GOT3 (cell line): ENCODE data around the gene SKIDA1.

Experiments
- DNase-seq: peaks from one replicate; lab custom pipeline; 2025; ENCODE audit warnings: mixed read lengths; lab: John Stamatoyannopoulos, UW

SKIDA1 gene

DNA sequence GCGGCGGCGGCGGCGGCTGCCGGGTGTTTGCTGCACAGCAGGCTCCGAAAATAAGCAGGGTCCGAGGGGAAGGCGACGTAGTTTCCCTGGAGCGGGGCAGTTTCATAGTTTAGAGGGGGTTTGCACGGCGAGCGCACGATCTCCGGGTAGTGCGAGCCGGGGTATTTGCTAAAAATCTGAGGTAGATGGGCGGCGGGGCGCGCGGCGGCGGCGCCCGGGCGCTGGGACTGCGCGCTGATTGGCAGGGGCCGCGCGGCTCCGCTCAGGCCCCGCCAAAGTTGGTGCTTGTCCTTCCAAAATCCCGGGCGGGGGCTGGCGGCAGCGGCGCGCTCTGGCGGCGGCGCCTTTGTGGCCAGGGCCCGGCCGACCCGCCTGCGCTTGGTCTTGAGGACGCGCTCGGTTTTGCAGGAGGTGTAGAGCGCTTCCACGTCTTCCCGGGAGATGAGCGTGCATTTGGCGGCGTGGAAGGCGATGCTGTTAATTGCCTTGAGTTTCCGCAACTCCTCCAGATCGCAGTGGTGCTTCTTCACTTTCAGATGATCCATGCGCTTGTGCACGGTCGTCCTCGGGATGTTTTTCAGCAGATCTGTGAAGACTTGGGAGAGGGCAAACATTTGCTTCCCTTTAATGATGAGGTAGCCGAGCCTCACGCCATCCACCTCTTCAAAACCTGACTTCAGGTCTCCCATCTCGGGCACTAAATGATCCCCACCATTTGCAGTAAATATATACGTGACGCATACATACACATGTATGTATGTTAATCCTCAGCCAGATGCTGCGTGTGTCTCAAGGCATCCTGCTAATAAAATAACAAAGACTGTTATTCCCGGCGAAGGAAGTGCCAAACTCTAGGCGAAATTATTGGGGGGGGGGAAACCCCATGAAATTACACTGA lies 8.1 kb downstream of the SKIDA1 start:
- no peak for DNase-seq

DNA sequence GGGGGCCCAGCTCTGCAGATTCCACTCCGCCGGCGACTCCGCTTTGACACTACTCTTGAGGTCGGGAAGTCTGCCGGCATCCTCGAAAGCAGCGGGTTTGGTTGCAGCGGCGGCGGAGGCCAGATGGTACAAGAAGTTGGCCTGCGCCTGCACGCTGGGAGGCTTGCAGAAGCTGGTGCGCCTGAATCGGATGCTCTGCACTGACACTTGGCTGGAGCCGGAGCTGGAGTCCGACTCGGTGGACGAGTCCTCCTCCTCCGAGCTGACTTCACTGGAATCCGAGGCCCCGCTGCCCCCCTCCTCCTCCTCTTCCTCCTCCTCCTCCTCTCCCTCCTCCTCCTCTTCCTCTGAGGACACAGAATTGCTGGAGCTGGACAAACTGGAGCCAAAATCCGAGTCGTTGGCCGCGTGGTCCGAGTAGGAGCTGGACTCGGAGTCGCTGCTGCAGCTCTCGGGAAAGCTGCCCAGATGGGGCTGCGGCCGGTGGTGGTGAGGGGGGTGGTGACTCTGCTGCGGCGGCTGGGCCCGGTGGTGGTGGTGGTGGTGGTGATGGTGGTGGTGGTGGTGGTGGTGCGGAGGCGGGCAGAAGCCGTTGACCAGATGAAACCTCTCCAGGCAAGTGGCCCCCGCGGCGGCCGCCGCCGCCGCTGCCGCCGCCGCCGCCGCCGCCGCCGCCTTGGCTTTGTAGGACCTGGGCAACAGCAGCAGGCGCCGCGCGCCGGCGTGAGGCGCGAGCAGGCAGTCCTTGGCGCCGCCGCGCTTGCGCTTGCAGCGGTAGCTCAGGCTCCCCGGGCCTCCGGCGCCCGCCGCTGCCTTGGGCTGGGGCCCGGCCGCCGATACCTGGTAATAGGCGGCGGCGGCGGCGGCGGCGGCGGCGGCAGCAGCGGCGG lies 9.0 kb downstream of the SKIDA1 start:
- no peak for DNase-seq

DNA sequence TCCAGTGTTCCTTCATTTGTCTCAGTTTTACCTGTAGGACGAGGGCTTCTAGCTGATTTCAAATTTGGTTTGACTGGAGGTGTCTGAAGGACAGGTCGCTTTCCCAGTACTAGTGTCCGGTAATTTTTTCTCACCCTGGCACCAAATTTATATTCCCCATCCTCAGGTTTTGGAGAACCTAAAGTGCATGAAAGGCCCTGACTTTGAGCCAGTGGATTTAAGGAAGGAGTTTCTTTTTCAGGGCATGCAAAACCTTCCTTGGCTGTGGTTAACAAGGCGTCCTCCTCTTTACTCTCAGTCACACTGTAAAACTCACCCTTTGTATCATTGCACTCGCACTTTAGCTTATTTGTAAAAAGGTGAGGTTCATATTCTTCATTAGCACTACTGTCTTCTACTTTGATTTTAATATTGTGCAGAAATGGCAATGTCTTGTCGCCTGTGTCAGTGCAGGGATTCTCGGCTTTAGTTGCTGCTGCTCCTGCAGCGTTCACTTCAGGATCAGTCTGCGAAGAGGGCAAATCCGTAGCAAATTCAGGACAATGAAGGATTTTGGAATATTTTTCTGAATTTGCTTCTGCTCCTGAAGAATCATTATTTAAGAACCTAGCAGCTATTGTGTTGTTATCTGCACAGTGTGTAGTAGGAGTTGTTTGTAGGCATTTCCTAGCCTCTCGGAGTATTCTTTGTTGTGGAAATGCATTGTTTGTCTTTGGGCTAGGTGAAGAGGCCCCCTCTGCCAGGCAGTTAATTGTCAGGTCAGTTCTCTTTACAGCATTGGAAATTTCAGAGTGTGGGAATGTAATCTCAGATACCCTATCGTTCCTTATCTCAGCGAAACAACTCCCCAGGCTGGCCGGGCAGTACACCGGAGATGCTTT lies 9.9 kb downstream of the SKIDA1 start:
- no peak for DNase-seq

DNA sequence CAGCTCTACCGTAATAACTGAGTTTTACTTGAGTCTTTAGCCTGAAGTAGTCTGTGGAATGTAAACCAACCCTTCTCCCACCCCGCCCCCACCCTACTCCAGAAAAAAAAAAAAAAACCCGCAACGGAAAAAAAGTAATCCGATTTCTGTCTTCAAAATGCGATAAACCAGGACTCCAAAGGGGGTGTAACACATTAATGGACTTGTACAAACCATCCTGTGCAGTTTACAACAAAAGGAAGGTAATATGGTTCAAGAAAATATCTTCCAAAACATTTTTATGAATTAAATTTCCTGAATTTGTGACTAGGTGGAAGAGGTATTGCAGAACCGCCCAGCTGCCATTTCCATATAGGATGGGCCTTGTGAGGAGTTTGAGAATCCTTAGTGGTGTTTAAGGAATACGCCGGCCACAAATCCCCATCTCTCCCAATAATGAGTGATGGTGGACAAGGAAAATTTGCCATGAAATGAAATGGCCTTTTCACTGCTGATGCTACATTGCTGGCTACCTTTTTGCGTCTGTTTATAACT lies 10.6 kb downstream of the SKIDA1 start:
- DNase-seq, result no peak

DNA sequence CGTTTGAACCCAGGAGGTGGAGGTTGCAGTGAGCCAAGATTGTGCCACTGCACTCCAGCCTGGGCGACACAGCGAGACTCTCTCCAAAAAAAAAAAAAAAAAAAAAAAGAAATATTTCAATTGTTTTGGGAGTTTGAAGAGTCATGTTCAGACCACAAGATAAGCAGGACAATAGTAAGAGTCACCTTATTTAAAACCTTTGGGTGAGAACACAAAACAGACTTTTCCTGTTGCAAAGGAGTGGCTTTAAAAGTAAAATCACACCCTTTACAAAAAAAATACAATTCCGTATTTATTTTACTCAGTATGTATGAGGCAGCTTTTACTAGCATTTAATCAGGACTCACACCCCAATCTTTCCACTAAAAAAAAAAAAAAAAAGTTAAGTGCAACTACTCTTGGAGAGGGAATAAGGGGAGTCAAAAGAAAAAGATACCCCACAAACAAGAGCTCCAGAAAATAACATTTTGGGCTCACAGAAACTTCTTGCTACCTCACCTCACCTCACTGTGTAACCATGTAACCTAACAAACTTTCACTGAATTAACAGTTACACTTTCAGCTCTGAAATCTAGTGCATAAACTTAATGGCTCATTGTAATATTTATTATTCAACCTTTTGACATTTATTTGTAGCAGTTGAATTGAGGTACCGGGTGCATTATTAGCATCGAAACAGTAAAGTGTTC lies 11.2 kb downstream of the SKIDA1 start:
- DNase-seq, result no peak

DNA sequence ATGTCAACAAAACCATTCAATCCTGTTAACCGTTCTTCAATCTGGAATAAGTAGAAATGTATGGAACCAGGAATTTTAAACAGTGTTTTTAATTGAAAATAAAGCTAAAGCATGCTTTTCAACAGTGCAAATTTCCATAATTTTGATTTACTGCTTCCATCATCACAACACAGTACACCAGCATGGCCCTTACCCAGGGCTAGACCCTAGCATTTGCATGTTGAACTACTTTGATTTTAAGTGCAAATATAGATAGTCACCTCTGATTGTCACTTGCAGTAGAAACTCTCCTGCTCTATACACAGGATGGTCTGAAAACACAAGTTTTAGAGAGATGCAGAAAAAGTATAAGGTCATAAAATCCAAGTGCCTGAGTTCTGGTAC lies 12.1 kb downstream of the SKIDA1 start:
- no peak for DNase-seq

DNA sequence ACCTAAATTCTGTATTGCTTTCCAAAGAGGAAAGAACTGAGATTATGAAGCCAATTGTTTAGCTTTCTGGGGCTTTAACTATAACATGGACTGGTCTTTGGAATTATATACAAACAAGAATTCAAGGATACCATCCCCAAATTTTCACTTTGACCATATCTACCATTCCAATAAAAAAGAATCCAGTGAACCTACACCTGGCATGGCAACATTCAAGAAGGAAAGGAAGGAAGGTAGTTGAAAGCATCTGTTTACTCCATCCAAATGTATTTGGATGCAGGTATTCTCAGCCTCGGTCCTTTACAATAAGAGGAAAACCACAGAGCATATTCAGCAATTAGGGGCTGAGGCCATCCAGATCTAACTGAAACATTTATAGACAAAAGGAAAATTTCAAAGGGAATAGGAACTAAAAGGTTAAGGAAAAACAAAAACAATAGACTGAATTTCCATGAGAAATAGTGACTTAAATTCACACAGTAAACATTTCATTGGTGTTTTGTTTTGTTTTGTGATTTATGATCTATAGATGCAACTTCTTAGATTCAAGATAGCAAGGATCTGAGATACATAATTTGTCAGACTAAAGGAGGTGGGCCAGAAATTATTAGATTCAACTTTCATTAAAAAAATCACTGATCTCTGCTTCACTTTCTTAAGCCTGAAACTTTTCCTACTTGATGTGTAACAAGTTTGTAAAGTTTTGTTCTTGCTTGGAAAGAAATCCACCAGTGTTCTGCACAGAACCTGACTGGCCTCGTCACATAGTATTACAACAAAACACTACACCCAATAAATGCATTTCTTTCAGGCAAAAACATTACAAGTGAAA lies 12.7 kb downstream of the SKIDA1 start:
- no peak for DNase-seq

DNA sequence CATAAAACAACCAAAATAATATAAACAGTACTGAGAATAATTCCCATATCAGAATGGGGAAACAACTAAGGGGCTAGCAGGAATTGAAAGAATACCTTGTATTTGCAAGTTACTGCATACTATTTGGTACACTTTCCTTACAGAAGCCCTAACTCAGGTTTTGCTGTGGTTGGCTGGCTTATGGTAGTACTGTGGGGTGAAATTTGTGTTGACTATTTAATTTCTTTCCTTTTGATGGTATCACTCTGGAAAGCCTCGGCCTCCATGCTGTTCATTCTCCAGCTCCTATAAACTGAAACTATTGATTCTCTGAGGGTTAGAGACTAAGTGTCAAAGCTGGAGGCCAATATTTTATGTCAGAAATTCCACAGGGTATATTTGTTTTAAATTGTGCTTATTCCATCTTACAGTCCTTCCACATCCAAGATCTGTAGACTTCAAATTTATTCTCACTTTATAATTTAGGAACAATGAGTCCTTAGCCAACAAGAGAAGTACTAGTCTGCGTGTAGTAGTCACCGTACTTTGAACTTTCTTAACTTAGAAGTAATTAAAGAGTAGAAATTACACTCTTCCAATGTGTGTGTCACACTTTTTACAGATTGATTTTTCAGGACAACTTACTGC lies 13.4 kb downstream of the SKIDA1 start:
- no peak for DNase-seq

DNA sequence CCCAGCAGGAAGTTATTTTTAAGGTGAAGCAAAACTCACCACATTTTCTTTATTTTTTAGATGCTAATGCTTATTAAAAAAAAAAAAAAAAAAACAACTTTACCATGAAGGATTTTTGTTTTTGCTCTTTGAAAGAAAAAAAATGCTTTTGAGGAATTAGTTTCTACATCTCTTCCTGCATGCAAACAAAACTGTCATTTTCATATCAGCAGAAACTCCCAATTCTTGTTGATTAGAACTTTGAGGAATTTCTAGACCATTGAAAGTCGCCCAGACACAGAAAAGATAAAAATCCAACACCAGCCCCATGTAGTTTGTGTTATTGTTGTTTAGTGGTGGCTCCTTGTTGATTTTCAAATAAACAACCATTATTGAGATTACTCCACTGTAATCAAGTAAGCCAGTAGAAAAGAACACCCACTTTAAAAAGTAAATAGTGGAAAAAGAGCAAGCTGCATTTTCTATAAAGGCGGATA lies 14.3 kb downstream of the SKIDA1 start:
- DNase-seq, result no peak

DNA sequence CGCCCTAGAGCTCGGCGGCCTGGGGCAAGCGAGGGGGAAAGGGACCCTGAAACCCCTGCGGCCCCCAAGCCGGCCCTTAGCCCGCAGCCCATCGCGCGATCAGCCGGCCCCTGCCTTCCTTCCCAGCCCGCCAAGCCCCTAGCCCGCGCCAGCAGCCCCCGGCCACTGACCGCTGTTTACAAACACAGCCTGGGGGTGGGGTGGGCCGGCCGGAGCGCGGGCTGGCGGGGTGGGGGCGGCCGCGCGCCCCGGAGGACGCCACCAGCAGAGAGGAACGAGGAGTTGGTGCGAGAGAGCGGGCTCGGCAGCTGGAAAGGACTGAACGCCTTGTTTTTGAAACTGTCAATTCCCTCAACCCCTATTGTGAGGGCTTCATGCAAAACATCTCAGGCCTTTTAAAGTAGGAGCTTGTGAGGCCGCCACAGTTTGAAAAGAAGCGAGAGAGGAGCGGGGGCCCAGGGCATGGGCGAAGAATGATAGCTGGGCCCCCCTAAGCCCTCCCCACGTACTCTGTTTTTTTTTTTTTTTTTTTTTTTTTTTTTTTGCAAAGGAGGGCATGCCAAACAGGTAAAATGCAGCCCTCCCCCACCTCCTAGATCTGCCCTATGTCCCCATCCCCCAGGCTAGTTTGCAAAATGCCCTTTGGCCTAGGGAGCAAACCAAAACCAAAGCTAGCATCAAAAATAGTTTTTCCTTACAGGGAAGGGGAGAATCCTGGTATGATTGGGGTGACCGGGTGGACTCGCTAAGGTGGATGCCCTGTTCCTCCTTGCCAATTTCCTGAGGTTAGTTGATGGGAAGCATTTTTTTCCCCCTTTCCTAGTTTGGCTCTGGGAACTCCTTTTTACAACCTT lies 15.0 kb downstream of the SKIDA1 start:
- no peak for DNase-seq

DNA sequence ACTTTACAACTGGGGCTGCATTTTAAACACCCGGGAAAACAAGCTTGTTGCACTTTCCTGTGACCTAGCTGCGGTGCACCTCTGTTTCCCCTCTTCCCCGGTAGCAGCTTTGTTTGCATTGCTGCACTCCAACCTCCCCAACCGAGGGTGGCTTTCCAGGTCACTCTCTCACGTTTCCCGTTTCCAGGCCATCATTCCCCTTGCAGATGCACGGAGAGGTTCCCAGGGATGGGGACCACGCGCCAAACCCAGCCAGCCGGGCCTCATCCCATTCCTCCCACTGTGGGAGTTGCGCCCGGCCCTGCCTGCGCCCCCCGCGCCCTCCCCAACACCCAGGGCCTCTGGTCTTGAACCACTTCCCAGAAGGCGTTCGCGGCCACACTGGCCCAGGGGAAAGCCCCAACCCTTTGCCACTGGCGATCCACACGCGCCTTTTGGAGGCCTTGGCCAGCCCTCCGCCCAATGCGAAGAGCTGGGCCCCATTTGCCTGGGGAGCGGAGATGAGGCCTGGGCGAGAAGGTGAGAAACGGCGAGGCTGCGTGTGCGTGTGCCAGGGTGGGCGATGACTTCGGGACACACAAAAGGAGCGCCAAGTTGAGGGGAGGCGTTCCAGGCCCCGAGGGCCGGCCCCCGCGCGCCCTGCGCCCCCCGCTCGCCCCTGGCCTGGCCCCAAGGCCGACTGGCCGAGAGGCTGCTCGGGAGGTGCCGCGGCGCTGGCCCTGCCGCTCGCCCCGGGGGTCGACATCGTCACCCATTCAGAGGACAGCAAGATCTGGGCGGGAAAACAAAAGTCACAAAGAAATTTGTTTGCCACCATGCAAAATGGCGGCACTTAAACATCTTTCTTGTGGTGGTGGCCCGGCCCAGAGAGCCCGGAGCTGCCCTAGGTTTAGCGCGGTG lies 15.9 kb downstream of the SKIDA1 start:
- no peak for DNase-seq

DNA sequence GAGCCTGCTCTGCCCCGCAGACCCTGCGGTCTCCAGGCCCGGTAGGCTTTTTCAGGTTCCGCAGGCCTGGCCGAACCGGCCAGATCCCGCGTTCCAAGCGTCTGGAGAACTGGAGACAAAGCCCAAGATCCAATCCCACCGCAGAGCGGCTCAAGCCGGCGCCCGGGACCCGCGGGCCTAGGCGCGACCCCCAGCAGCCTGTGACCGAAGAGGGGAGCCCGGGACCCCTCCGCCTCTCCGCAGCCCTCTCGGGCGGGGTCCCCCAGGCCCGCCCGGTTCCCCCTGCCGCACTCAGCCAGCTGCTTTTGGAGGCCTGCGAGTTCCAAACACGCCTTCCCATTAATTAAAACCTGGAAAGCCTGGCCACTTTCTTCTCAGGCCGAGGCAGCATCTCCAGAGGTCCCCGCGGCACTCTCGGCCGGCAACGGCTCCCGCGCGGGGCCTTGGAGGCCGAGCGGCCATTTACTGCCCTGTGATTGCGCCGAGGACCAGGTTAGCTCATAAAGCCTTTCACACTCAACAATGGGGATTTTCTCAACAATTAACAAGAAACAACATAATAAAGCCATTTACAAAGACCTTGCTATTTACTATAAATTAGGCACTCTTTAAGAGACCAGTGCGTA lies 16.7 kb downstream of the SKIDA1 start:
- no peak for DNase-seq

DNA sequence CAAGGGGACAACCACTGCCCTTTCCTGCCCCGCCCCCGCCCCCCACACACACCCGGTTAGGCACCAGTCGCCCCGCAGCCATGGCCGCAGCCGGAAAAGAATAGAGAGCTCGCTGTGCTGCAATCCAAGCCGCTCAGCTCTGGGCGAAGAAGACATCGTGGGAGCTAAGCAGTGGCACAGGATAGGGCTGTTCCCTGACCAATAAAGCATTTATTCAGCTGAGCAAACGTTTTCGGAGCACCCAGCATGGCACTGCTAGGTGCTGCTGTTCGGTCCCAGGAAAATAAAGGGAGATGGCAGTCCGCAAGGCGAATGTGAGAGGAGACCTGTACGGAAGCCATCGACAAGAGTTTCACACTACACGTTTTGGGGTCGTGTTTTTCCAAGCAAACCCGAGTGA lies 18.3 kb downstream of the SKIDA1 start:
- DNase-seq, result no peak

DNA sequence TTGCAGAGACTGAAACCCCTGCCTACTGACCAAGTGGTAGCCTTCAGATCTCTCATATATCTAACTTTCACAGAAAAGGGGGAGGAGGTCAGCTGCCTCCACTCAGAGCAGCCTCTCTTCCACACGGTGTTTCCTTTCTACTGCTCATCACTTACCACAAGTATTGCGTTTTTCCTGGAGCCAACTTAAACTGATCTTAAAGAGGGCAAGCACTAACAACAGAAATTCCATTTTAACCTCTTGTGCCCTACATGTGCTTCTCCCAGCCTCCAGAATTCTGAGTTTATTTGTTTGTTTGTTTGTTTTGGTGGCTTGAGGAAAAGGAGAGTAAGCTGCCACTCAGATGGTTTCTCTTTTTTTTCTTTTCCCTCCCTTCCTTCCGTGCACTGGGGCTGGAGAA lies 19.1 kb downstream of the SKIDA1 start:
- no peak for DNase-seq

DNA sequence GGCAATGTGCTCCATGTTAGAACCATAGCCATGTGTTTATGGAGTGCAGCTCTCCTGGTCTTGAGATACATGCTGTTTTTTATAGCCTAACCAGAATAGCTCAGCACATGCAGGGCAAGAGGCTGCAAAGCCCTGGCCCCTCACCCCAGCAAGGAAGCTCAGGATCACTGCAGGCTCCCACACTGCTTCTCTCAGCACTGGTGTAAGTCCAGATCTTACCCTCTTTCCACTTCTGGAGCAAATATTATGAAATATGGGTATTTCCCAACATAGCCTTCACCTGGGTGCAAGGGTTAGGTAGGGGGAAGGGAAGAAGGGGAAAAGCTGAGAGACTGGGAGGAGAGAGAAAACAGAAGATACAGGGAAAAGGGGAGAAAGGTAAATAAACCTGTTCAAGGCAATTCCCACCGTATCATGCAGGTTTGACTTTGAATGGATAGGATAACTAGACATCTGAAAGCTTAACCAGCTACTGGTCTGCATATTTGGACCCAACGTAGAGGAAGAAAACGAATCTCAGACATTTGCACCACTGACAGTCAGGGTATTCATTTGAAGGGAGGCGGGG lies 19.7 kb downstream of the SKIDA1 start:
- no peak for DNase-seq

DNA sequence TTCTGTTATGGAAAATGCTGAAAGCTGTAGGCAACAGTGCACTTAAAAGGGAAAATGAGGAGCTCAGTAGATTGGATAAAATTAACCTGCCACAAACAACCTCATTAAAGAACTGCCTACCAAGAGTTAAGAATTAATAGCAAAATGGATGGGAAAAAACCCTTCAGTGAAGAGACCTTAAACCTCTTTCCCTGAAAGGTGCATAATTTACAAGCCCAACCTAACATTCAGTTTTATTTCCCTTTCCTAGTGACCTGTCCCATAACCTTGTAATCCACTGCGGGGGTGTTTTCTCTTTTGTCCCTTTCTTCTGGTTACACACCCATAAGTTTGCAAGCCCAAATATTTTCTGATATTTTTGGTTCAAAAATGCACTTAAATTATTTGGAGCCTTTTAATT lies 21.9 kb downstream of the SKIDA1 start:
- DNase-seq, result no peak

DNA sequence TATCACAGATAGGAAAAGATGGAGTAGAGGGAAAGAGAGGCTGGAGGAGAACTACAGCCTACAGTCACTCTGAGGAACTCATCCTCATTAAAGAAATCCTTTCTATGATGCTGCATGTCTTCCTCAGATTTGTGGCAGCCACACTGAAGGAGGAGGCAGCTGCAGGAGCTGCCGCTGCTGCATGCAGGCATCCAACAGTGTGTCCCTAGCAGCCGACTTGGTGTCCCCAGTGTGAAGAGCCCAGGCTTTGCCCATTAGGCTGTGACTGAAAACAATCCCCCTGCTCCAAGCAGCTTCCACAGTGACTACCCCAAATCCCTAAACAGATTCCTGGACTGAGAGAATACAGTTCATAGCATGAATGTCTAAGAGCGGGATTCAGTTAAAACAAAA lies 23.1 kb downstream of the SKIDA1 start:
- DNase-seq, result no peak
